Colon (tissue), 2 donors: ENCODE results near the gene ZBTB20.

Experiments used
- FAIRE-seq: peaks from 2 replicates; lab custom pipeline; 2012; peaks lifted over from hg19 to GRCh38; lab: Jason Lieb, UNC
- donor health status: control.
- donor health status: control.

The ZBTB20 gene

GRCh38 chr3:114469070-114469469 is 678.0 kb downstream of the ZBTB20 start:
- no peak for FAIRE-seq

GRCh38 chr3:114466816-114467215 is 680.3 kb downstream of the ZBTB20 start:
- FAIRE-seq = no peak

GRCh38 chr3:114466251-114466650 is 680.8 kb downstream of the ZBTB20 start:
- no peak for FAIRE-seq

GRCh38 chr3:114464548-114464947 is 682.5 kb downstream of the ZBTB20 start:
- no peak for FAIRE-seq

DNA sequence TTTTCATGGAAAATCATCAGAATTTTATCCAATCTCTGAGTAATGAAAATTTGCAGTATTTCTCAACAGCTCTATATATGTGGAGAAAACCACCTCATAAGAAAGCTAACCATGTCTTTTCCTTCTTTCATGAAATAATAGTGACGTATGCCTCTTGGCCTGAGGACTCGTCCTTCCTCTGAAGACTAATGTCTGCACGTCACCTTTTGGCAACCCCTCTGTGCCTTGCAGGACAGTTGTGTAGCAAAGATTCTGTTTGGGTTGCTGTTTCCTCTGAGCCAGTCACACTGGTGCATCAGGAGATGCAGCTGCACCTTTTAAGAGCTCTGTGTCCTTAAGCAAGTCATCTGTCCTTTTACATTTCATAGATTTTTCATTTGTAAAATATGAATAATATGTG is 684.3 kb downstream of the ZBTB20 start:
- FAIRE-seq = no peak

DNA sequence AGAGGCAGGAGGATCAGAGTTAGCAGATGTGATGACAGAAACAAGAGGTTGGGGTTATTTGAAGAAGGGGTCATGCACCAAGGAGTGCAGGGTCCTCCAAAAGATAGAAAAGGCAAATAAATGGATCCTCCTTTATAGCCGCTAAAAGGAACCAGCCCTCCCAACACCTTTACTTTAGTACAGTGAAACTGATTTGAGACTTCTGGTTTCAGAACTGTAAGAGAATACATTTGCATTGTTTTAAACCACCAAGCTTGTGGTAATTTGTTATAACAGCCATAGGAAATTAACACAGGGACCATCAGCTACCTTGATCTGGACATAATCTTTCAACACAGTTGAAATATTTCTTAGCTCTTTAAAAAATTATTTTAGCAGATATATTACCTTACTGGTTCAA is 686.6 kb downstream of the ZBTB20 start:
- no peak for FAIRE-seq

- no peak for FAIRE-seq
Observed at GRCh38 chr3:114456742-114457141, 690.3 kb downstream of the ZBTB20 start.

- FAIRE-seq = no peak
Observed at GRCh38 chr3:114455432-114455831, 691.7 kb downstream of the ZBTB20 start.

GRCh38 chr3:114454551-114455251 is 692.4 kb downstream of the ZBTB20 start:
- FAIRE-seq = no peak

DNA sequence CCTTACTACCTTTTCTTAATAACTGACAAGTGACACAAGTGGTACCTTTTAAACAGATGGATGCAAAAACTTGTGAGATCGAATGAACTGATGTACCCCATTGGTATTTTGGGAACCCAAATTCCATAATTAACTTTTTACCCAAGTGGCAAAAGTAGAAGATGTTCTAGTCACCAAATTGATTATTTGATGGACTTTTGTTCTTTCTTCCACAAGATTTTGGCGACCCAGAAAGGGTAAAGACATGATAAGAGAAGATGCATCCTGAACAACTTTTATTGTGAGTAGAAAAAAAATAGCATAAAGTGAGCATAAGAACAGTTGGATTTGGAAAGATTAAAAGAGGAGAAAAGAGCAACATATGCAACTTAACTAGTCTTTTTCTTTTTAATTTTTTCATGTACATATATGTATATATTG is 693.7 kb downstream of the ZBTB20 start:
- no peak for FAIRE-seq

- FAIRE-seq = no peak
Observed at GRCh38 chr3:114452937-114453336, 694.2 kb downstream of the ZBTB20 start.

DNA sequence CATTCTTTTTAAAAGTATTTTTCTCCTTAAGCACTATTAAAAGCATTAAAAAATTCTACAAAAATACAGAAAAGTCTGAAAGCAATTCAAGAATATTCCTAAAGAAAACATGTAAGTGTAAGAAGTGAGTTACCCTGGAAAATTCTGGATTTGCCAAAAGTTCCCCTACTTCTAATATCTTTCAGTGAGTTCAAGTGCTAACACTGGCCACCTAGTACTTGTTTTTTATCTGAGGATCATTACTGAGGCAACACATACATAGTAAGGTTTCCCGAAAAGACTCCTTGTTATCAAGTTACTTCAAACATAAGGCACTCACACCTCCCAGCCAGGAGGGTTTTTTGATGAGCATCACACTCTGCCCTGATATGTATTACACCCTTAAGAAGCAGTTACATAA is 694.8 kb downstream of the ZBTB20 start:
- FAIRE-seq = no peak

GRCh38 chr3:114451561-114452018 is 695.5 kb downstream of the ZBTB20 start:
- FAIRE-seq = no peak

DNA sequence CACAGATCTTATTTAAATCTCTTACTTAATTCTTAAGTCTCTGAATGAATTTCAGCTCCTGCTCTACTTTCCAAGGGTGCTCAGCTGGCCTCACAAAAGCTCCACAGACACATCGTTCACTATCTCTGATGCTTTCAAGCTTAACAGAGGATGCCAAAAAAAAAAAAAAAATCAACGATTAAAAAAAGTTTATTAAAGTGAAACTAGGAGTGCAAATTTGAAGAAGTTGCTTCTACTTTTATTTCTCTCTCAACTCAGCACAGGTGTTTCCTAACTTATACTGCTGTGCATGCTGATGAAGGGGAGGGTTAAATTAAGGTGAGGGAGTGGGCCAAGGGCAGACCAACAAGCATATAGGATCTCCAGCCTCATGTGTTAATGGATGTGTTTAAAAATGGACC is 696.0 kb downstream of the ZBTB20 start:
- FAIRE-seq = no peak

GRCh38 chr3:114450008-114450596 is 697.0 kb downstream of the ZBTB20 start:
- no peak for FAIRE-seq

DNA sequence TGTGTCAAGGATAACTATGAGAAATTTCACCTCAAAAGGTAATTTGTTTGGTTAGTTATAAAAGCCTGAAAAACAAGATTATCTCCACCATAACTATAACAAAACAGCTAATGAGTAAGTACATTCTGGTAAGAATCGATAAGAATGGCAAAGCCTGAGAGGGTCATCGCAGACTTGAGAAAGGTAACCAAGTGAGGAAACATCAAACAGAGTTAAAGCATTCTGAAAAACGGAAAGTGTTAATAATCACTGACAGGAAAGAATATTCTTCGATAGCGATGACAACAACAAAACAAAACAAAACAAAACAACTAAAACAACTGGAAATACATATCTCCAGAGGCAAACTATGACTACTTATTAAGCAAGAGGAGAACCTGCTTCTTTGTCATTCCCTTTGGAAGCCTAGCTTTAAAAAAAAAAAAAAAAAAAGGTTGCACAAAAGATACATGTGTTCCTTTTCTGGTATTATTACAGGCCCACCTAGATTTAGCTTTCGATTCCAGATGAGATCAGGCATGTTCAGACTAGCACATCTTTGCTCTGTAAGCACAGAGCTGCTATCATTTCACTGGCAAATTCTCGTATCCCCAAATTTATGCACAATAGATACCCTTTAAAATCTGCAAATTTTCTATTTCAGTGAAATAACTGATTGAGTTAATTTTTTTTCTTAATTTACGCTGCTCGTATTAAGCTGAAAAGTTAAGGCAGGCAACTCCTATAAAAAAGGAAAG is 697.6 kb downstream of the ZBTB20 start:
- FAIRE-seq = no peak

GRCh38 chr3:114447950-114448479 is 699.1 kb downstream of the ZBTB20 start:
- no peak for FAIRE-seq

GRCh38 chr3:114447545-114447944 is 699.5 kb downstream of the ZBTB20 start:
- no peak for FAIRE-seq

GRCh38 chr3:114446600-114446999 is 700.5 kb downstream of the ZBTB20 start:
- FAIRE-seq = no peak

DNA sequence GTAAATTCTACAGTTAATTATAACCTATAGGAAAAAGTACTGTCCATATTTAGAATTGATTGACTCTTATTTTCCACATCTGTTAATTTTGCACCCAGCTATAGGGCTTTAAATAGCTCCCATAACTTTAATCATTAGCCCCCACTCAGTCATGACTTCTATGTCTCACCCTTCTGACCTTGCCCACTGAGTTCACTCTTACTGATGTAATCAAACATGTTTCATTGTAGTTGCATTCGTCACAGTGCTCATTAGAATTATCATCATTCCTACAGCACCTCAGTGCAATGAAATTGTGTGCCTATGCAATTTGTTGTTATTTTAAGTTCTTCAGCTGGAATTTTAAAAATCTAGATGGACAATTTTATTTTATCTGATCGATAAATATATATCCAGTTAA is 701.9 kb downstream of the ZBTB20 start:
- no peak for FAIRE-seq

- FAIRE-seq = no peak
Observed at GRCh38 chr3:114444216-114444615, 702.9 kb downstream of the ZBTB20 start.

- no peak for FAIRE-seq
Observed at GRCh38 chr3:114442246-114442645, 704.8 kb downstream of the ZBTB20 start.

DNA sequence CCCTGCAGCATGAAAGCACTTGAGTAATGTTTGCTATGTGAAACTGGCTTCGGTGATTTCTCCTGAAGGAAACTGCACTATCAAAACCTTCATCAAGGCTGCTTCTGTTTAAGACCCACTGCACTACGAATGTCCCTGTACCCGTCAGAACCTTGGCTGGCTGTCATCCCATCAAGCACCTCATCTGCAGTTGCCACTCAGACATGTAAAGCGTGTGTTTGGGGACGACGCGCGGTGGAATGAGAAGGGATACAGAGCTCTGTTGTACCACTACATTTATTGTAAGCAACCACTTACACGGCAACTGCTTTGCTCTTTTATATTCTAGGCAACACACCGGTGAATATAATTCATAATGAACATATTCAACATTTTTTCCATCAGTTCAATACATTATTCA is 705.7 kb downstream of the ZBTB20 start:
- no peak for FAIRE-seq
